Measurements from ENCODE around the gene COL26A1.

Gene COL26A1

DNA sequence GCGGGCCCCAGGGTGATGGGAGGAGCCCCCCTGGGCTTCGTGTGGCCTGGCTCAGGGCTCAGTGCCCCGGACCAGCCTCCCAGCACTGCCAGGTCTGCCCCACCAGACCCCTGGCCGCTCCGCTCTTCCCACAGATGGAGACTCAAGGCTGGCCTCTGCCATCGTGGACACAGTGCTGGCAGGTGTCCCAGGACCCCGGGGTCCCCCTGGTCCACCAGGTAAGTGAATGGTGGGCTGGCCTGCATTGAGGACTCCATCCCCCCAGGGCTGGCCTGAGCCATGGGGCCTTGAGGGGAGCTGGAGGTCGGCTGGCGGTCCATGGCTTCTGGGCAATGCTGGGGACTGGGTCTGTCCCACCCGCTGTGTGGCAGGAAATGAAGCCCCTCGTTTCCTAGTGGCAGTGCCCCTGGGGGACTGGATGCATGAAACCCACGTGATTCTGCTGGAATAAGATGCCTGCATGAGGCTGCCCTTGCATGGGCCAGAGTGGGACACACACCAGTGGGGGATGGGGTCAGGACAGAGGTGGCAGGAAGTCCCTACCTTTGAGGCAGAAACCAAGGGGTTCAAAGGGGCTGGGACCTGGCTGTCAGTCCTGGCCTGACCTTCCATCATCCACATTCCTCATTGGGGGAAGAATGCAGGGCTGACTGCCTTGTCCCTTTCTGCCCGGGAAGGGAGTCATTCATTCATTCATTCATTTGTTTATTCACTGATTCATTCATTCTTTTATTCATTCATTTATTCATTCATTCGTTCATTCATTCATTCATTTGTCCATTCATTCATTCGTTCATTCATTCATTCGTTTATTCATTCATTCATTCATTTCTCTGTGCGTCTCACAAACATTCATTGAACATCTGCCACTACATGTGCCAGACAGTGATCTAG lies 184.6 kb downstream of the COL26A1 start:
- H3K4me3 ChIP-seq (ENCODE audit: low read length in 2 of 2), result no peak overlapping the region
- no peak overlapping the region for H3K18ac ChIP-seq (ENCODE audit: low read length)
- no CpG with 5 or more reads among the region's 17 CpGs for WGBS, 2 donors (ENCODE audit: extremely low coverage in 2 of 2, insufficient read length in 2 of 2, insufficient replicate concordance in 1 of 2)
- peaks cover 29 to 45% of the 10 kb centered on the region in 2 donors for H3K36me3 ChIP-seq (replicated peaks in 1 of 2; ENCODE audit: control insufficient read depth in 2 of 2, insufficient read depth in 2 of 2, low read length in 2 of 2)
- no peak overlapping the region for H3K9ac ChIP-seq (ENCODE audit: low read depth, low read length, poor library complexity)
- H3K23ac ChIP-seq (ENCODE audit: low read depth, low read length, poor library complexity), result no peak overlapping the region
- no peak overlapping the region for H2BK5ac ChIP-seq (ENCODE audit: low read length)
- peaks cover 0 to 4% of the 10 kb centered on the region in 2 donors for H3K9me3 ChIP-seq (replicated peaks in 1 of 2; ENCODE audit: control insufficient read depth in 2 of 2, insufficient read depth in 1 of 2, low read depth in 1 of 2, low read length in 2 of 2)
- peaks cover 0 to 2% (median 0%) of the 10 kb centered on the region in 3 experiments for H3K27me3 ChIP-seq (ENCODE audit: control insufficient read depth in 3 of 3, insufficient read depth in 3 of 3, low read depth in 1 of 3, low read length in 3 of 3)
- no peaks in the 10 kb centered on the region for H3K79me1 ChIP-seq (ENCODE audit: low read depth, low read length)
- no peak overlapping the region for H3K4me2 ChIP-seq (ENCODE audit: insufficient read depth, low read length, poor library complexity, severe bottlenecking)
- H2BK120ac ChIP-seq (ENCODE audit: low read depth, low read length), result no peak overlapping the region
- no peak overlapping the region for H4K91ac ChIP-seq (ENCODE audit: low read depth, low read length, poor library complexity)
- no peak overlapping the region for H4K8ac ChIP-seq (ENCODE audit: low read depth, low read length)
- H2BK12ac ChIP-seq (ENCODE audit: low read length), result no peak overlapping the region
- H2AFZ ChIP-seq (ENCODE audit: low read length), result no peak overlapping the region
- no peak overlapping the region for H2AK5ac ChIP-seq (ENCODE audit: low read depth, low read length)
- no peak overlapping the region for H3K4ac ChIP-seq (ENCODE audit: low read length)
- H2BK15ac ChIP-seq (ENCODE audit: low read length), result no peak overlapping the region
- no peak overlapping the region for H3K14ac ChIP-seq (ENCODE audit: low read length)
- no peak overlapping the region for H3K27ac ChIP-seq (replicated peaks; ENCODE audit: low read length)
- no peak for DNase-seq (ENCODE audit: low spot score)
- peaks cover 4% of the 10 kb centered on the region in 2 donors for H3K4me1 ChIP-seq (ENCODE audit: control insufficient read depth in 2 of 2, insufficient read depth in 1 of 2, low read depth in 1 of 2, low read length in 2 of 2)

- H3K4ac ChIP-seq (ENCODE audit: low read length), result no peak overlapping the region
- no peak overlapping the region for H3K14ac ChIP-seq (ENCODE audit: low read length)
- no peak overlapping the region for H2AK5ac ChIP-seq (ENCODE audit: low read depth, low read length)
- no peak overlapping the region for H2AFZ ChIP-seq (ENCODE audit: low read length)
- no peak overlapping the region for H2BK120ac ChIP-seq (ENCODE audit: low read depth, low read length)
- no peak overlapping the region for H3K9ac ChIP-seq (ENCODE audit: low read depth, low read length, poor library complexity)
- DNase-seq (ENCODE audit: low spot score), result no peak
- peaks cover 1% of the 10 kb centered on the region for H3K79me1 ChIP-seq (ENCODE audit: low read depth, low read length)
- peaks cover 4% of the 10 kb centered on the region in 2 donors for H3K4me1 ChIP-seq (ENCODE audit: control insufficient read depth in 2 of 2, insufficient read depth in 1 of 2, low read depth in 1 of 2, low read length in 2 of 2)
- peak overlapping the region; percentile 66 for H2BK5ac ChIP-seq (ENCODE audit: low read length)
- H3K27ac ChIP-seq (replicated peaks; ENCODE audit: low read length), result no peak overlapping the region
- H3K9me3 ChIP-seq (replicated peaks in 1 of 2; ENCODE audit: control insufficient read depth in 2 of 2, insufficient read depth in 1 of 2, low read depth in 1 of 2, low read length in 2 of 2), result peaks cover 0 to 4% of the 10 kb centered on the region in 2 donors
- peaks cover 29 to 41% of the 10 kb centered on the region in 2 donors for H3K36me3 ChIP-seq (replicated peaks in 1 of 2; ENCODE audit: control insufficient read depth in 2 of 2, insufficient read depth in 2 of 2, low read length in 2 of 2)
- WGBS, 2 donors (ENCODE audit: extremely low coverage in 2 of 2, insufficient read length in 2 of 2, insufficient replicate concordance in 1 of 2), result no CpG with 5 or more reads among the region's 14 CpGs
- no peak overlapping the region for H2BK12ac ChIP-seq (ENCODE audit: low read length)
- no peak overlapping the region for H2BK15ac ChIP-seq (ENCODE audit: low read length)
- H3K18ac ChIP-seq (ENCODE audit: low read length), result peak overlapping the region; percentile 66
- H4K91ac ChIP-seq (ENCODE audit: low read depth, low read length, poor library complexity), result no peak overlapping the region
- H4K8ac ChIP-seq (ENCODE audit: low read depth, low read length), result peak overlapping the region; percentile 17
- peaks cover 0 to 2% (median 0%) of the 10 kb centered on the region in 3 experiments for H3K27me3 ChIP-seq (ENCODE audit: control insufficient read depth in 3 of 3, insufficient read depth in 3 of 3, low read depth in 1 of 3, low read length in 3 of 3)
- H3K4me3 ChIP-seq (ENCODE audit: low read length in 2 of 2), result no peak overlapping the region
- peak overlapping the region; percentile 47 for H3K23ac ChIP-seq (ENCODE audit: low read depth, low read length, poor library complexity)
- H3K4me2 ChIP-seq (ENCODE audit: insufficient read depth, low read length, poor library complexity, severe bottlenecking), result no peak overlapping the region
Observed at GRCh38 chr7:101547916-101548661, 185.4 kb downstream of the COL26A1 start.

GRCh38 chr7:101549734-101550133 lies 187.1 kb downstream of the COL26A1 start:
- no peak overlapping the region for H3K4me3 ChIP-seq (ENCODE audit: low read length in 2 of 2)
- peaks cover 0 to 2% (median 0%) of the 10 kb centered on the region in 3 experiments for H3K27me3 ChIP-seq (ENCODE audit: control insufficient read depth in 3 of 3, insufficient read depth in 3 of 3, low read depth in 1 of 3, low read length in 3 of 3)
- WGBS, 2 donors (ENCODE audit: extremely low coverage in 2 of 2, insufficient read length in 2 of 2, insufficient replicate concordance in 1 of 2), result no CpG with 5 or more reads among the region's 5 CpGs
- no peak overlapping the region for H3K9ac ChIP-seq (ENCODE audit: low read depth, low read length, poor library complexity)
- peaks cover 0 to 4% of the 10 kb centered on the region in 2 donors for H3K9me3 ChIP-seq (replicated peaks in 1 of 2; ENCODE audit: control insufficient read depth in 2 of 2, insufficient read depth in 1 of 2, low read depth in 1 of 2, low read length in 2 of 2)
- peak overlapping the region; percentile 11 for H3K18ac ChIP-seq (ENCODE audit: low read length)
- no peak overlapping the region for H3K14ac ChIP-seq (ENCODE audit: low read length)
- H3K79me1 ChIP-seq (ENCODE audit: low read depth, low read length), result peaks cover 1% of the 10 kb centered on the region
- H3K23ac ChIP-seq (ENCODE audit: low read depth, low read length, poor library complexity), result no peak overlapping the region
- H4K8ac ChIP-seq (ENCODE audit: low read depth, low read length), result no peak overlapping the region
- H4K91ac ChIP-seq (ENCODE audit: low read depth, low read length, poor library complexity), result no peak overlapping the region
- H2AFZ ChIP-seq (ENCODE audit: low read length), result no peak overlapping the region
- H3K4me2 ChIP-seq (ENCODE audit: insufficient read depth, low read length, poor library complexity, severe bottlenecking), result no peak overlapping the region
- no peak overlapping the region for H2BK12ac ChIP-seq (ENCODE audit: low read length)
- no peak for DNase-seq (ENCODE audit: low spot score)
- H3K4ac ChIP-seq (ENCODE audit: low read length), result no peak overlapping the region
- no peak overlapping the region for H3K27ac ChIP-seq (replicated peaks; ENCODE audit: low read length)
- H3K36me3 ChIP-seq (replicated peaks in 1 of 2; ENCODE audit: control insufficient read depth in 2 of 2, insufficient read depth in 2 of 2, low read length in 2 of 2), result peaks cover 26 to 36% of the 10 kb centered on the region in 2 donors
- peaks cover 4% of the 10 kb centered on the region in 2 donors for H3K4me1 ChIP-seq (ENCODE audit: control insufficient read depth in 2 of 2, insufficient read depth in 1 of 2, low read depth in 1 of 2, low read length in 2 of 2)
- H2BK5ac ChIP-seq (ENCODE audit: low read length), result no peak overlapping the region
- H2BK120ac ChIP-seq (ENCODE audit: low read depth, low read length), result no peak overlapping the region
- H2AK5ac ChIP-seq (ENCODE audit: low read depth, low read length), result no peak overlapping the region
- no peak overlapping the region for H2BK15ac ChIP-seq (ENCODE audit: low read length)

All from neuronal stem cell (in vitro differentiated cells).